H1 (cell line): ENCODE results near the gene PLEK. TPM values are rescaled to one million over a fixed set of nuclear protein-coding genes. Genes with fewer than 3 reads are reported as not detected.

Source experiments
- CTCF ChIA-PET: fragments of 300-600 bp; sonication (Branson Sonifier 250); formaldehyde crosslinking; loops from one replicate; lab custom pipeline; 2021; ENCODE audit not compliant: partially characterized antibody; lab: Charles Lee
- POLR2A ChIA-PET: fragments of 300-600 bp; sonication (Branson Sonifier 250); formaldehyde crosslinking; loops from one replicate; lab custom pipeline; 2021; ENCODE audit warnings: inconsistent platforms; ENCODE audit not compliant: partially characterized antibody; lab: Charles Lee
- DNase-seq, 2 experiments: peaks; one replicate each; pipeline versions ENCODE4 v3.0.0 to v3.0.0-alpha.2; 2010 to 2022; ENCODE audit warnings: low spot score in 2 of 2, low read depth in 1 of 2, mixed read lengths in 1 of 2
- FAIRE-seq: peaks from 2 replicates; lab custom pipeline; 2011; peaks lifted over from hg19 to GRCh38; lab: Jason Lieb, UNC
- H2AFZ ChIP-seq: 2 replicates; pipeline ENCODE4 v1.8.1; 2012; ENCODE audit warnings: low read length, inconsistent platforms
- H2AK5ac ChIP-seq: 2 replicates; pipeline ENCODE4 v1.6.1; 2013; ENCODE audit warnings: low read depth, low read length
- H2BK120ac ChIP-seq: replicated peaks from 2 replicates; pipeline ENCODE3; 2013; ENCODE audit warnings: low read depth, low read length, inconsistent platforms
- H2BK12ac ChIP-seq: 2 replicates; pipeline ENCODE4 v1.6.1; 2013; ENCODE audit warnings: low read depth, low read length
- H2BK15ac ChIP-seq: 2 replicates; pipeline ENCODE4 v1.6.1; 2013; ENCODE audit warnings: low read length
- H2BK20ac ChIP-seq: 2 replicates; pipeline ENCODE4 v1.6.1; 2013; ENCODE audit warnings: low read length
- H2BK5ac ChIP-seq: 2 replicates; pipeline ENCODE4 v1.6.1; 2013; ENCODE audit warnings: low read depth, low read length
- H3K14ac ChIP-seq: 2 replicates; pipeline ENCODE4 v1.6.1; 2013; ENCODE audit warnings: inconsistent platforms; ENCODE audit not compliant: insufficient read length
- H3K18ac ChIP-seq: 2 replicates; pipeline ENCODE4 v1.6.1; 2013; ENCODE audit warnings: low read length; ENCODE audit errors: extremely low read depth
- H3K23ac ChIP-seq: 2 replicates; pipeline ENCODE4 v1.6.1; 2013; ENCODE audit warnings: inconsistent platforms; ENCODE audit not compliant: insufficient read length
- H3K23me2 ChIP-seq: 2 replicates; pipeline ENCODE4 v1.6.1; 2013; ENCODE audit warnings: low read depth, low read length
- H3K27ac ChIP-seq: 2 replicates; pipeline ENCODE4 v1.6.1; 2011; ENCODE audit warnings: low read depth, low read length, inconsistent platforms
- H3K27me3 ChIP-seq, 4 experiments: replicated peaks in 1 of 4; 1 replicate in 1 of 4; 2 replicates in 3 of 4; pipeline versions ENCODE4 v1.6.1 to v1.8.1; 2011 to 2013; ENCODE audit warnings: low read length in 3 of 4, mild to moderate bottlenecking in 3 of 4, inconsistent platforms in 2 of 4, mixed read lengths in 2 of 4, moderate library complexity in 1 of 4; ENCODE audit not compliant: control insufficient read depth in 3 of 4, insufficient read depth in 3 of 4; ENCODE audit errors: extremely low read depth in 1 of 4
- H3K36me3 ChIP-seq, 4 experiments: 2 replicates each; pipeline versions ENCODE4 v1.6.1 to v1.8.1; 2011 to 2013; ENCODE audit warnings: mild to moderate bottlenecking in 4 of 4, low read length in 3 of 4, moderate library complexity in 2 of 4, control low read depth in 1 of 4, inconsistent platforms in 1 of 4; ENCODE audit not compliant: insufficient read depth in 4 of 4, control insufficient read depth in 2 of 4
- H3K4ac ChIP-seq: replicated peaks from 2 replicates; pipeline ENCODE3; 2013; ENCODE audit warnings: low read length, low read depth, mixed read lengths, inconsistent platforms; ENCODE audit not compliant: insufficient read length
- H3K4me1 ChIP-seq, 4 experiments: replicated peaks in 1 of 4; 1 replicate in 1 of 4; 2 replicates in 3 of 4; pipeline versions ENCODE4 v1.6.1 to v1.8.1; 2011 to 2013; ENCODE audit warnings: low read length in 3 of 4, inconsistent platforms in 2 of 4, mixed read lengths in 1 of 4; ENCODE audit not compliant: insufficient read depth in 4 of 4, control insufficient read depth in 3 of 4
- H3K4me2 ChIP-seq, 2 experiments: 2 replicates each; pipeline versions ENCODE4 v1.6.1 to v1.8.1; 2011 to 2013; ENCODE audit warnings: low read depth in 2 of 2, low read length in 2 of 2, control low read depth in 1 of 2, inconsistent platforms in 1 of 2, mild to moderate bottlenecking in 1 of 2; ENCODE audit not compliant: insufficient read depth in 1 of 2
- H3K4me3 ChIP-seq, 4 experiments: fragments of 200-600, 300-600 bp in 1 of 4; sonication (generic), shearing (Covaris generic), sonication (Bioruptor Twin) in 1 of 4; 2 replicates each; pipeline versions ENCODE4 v1.5.1 to v1.8.1; 2011 to 2016; ENCODE audit warnings: low read length in 4 of 4, low read depth in 3 of 4, control low read depth in 2 of 4, inconsistent platforms in 2 of 4, mild to moderate bottlenecking in 2 of 4, mixed read lengths in 1 of 4, moderate library complexity in 1 of 4; ENCODE audit not compliant: insufficient read depth in 2 of 4; ENCODE audit errors: extremely low read depth in 1 of 4
- H3K56ac ChIP-seq: replicated peaks from 2 replicates; pipeline ENCODE3; 2013; ENCODE audit warnings: low read depth, mild to moderate bottlenecking, mixed read lengths, low read length, inconsistent platforms; ENCODE audit not compliant: insufficient read length
- H3K79me1 ChIP-seq: 2 replicates; pipeline ENCODE4 v1.6.1; 2013; ENCODE audit warnings: low read depth, low read length, control low read depth
- H3K79me2 ChIP-seq, 2 experiments: 2 replicates each; pipeline versions ENCODE4 v1.6.1 to v1.8.1; 2012 to 2013; ENCODE audit warnings: low read length in 2 of 2, mild to moderate bottlenecking in 2 of 2, inconsistent platforms in 1 of 2; ENCODE audit not compliant: insufficient read depth in 2 of 2, control insufficient read depth in 1 of 2
- H3K9ac ChIP-seq, 4 experiments: replicated peaks in 1 of 4; 1 replicate in 1 of 4; 2 replicates in 3 of 4; pipeline versions ENCODE4 v1.6.1 to v1.8.1; 2011 to 2013; ENCODE audit warnings: low read depth in 3 of 4, low read length in 3 of 4, control low read depth in 2 of 4, mild to moderate bottlenecking in 2 of 4, moderate library complexity in 2 of 4, inconsistent platforms in 1 of 4; ENCODE audit errors: extremely low read depth in 1 of 4
- H3K9me3 ChIP-seq, 2 experiments: 2 replicates each; pipeline versions ENCODE4 v1.6.1 to v1.8.1; 2012 to 2013; ENCODE audit warnings: mild to moderate bottlenecking in 2 of 2, moderate library complexity in 2 of 2, control low read depth in 1 of 2, inconsistent platforms in 1 of 2, low read depth in 1 of 2, low read length in 1 of 2, mixed read lengths in 1 of 2; ENCODE audit not compliant: insufficient read depth in 2 of 2
- H4K20me1 ChIP-seq, 2 experiments: replicated peaks in 1 of 2; 2 replicates each; pipeline versions ENCODE3 to v1.8.1; 2011 to 2013; ENCODE audit warnings: inconsistent platforms in 2 of 2, low read length in 2 of 2, mild to moderate bottlenecking in 1 of 2; ENCODE audit not compliant: insufficient read depth in 2 of 2, control insufficient read depth in 1 of 2
- H4K5ac ChIP-seq: 2 replicates; pipeline ENCODE4 v1.6.1; 2013; ENCODE audit warnings: low read length, low read depth, mixed read lengths, inconsistent platforms; ENCODE audit not compliant: insufficient read length
- H4K8ac ChIP-seq: 2 replicates; pipeline ENCODE4 v1.8.0; 2013; ENCODE audit warnings: mild to moderate bottlenecking, moderate library complexity, low read length, inconsistent platforms; ENCODE audit not compliant: insufficient read depth; ENCODE audit errors: extremely low read depth
- H4K91ac ChIP-seq: replicated peaks from 2 replicates; pipeline ENCODE3; 2013; ENCODE audit warnings: low read length, mixed read lengths, inconsistent platforms; ENCODE audit not compliant: insufficient read length
- BACH1 ChIP-seq: IDR thresholded peaks from 2 replicates; pipeline ENCODE4 v1.6.1; 2012; ENCODE audit warnings: low read length, improper control_type of control experiment
- BCL11A ChIP-seq, 2 experiments: IDR thresholded peaks; one replicate each; pipeline ENCODE4 v1.6.1; 2011; ENCODE audit warnings: low read depth in 2 of 2, low read length in 2 of 2, mild to moderate bottlenecking in 2 of 2
- CHD1 ChIP-seq: IDR thresholded peaks from 2 replicates; pipeline ENCODE4 v1.6.1; 2012; ENCODE audit warnings: low read depth, low read length, improper control_type of control experiment
- EP300 ChIP-seq, 2 experiments: IDR thresholded peaks; 1 replicate in 1 of 2; 2 replicates in 1 of 2; pipeline ENCODE4 v1.6.1; 2011 to 2012; ENCODE audit warnings: low read depth in 2 of 2, low read length in 2 of 2, mild to moderate bottlenecking in 2 of 2, borderline replicate concordance in 1 of 2, inconsistent platforms in 1 of 2, moderate library complexity in 1 of 2
- FOSL1 ChIP-seq: IDR thresholded peaks from 2 replicates; pipeline ENCODE4 v1.6.1; 2011; ENCODE audit warnings: mild to moderate bottlenecking, low read depth, low read length, moderate library complexity; ENCODE audit not compliant: insufficient read depth
- JUN ChIP-seq: IDR thresholded peaks from 2 replicates; pipeline ENCODE4 v1.6.1; 2011; ENCODE audit warnings: low read depth, mild to moderate bottlenecking, improper control_type of control experiment, low read length
- KDM1A ChIP-seq: fragments of 200-600, 300-600 bp; sonication (generic); IDR thresholded peaks from 2 replicates; pipeline ENCODE4 v1.7.1; 2016; ENCODE audit warnings: mild to moderate bottlenecking, low read length, borderline replicate concordance
- PHF8 ChIP-seq: fragments of 200-600 bp; sonication (generic); conservative IDR thresholded peaks from 2 replicates; pipeline ENCODE4 v1.7.1; 2012; ENCODE audit warnings: low read depth, mild to moderate bottlenecking, inconsistent platforms, low read length, moderate library complexity
- RFX5 ChIP-seq: IDR thresholded peaks from 2 replicates; pipeline ENCODE4 v1.6.1; 2011; ENCODE audit warnings: low read depth, low read length, improper control_type of control experiment, borderline replicate concordance
- RNF2 ChIP-seq: fragments of 200-900, 300-1000 bp; sonication (generic); IDR thresholded peaks from 2 replicates; pipeline ENCODE4 v1.7.1; 2016; ENCODE audit warnings: borderline replicate concordance, low read depth, mild to moderate bottlenecking, antibody characterized with exemption, low read length; ENCODE audit not compliant: poor library complexity, severe bottlenecking; ENCODE audit errors: missing control alignments
- SIRT6 ChIP-seq: IDR thresholded peaks from one replicate; pipeline ENCODE4 v1.7.1; 2012; ENCODE audit warnings: low read length, inconsistent platforms
- SUZ12 ChIP-seq: fragments of 200-600 bp; sonication (generic); IDR thresholded peaks from 2 replicates; pipeline ENCODE4 v1.6.1; 2012; ENCODE audit warnings: mild to moderate bottlenecking, inconsistent platforms, low read length, moderate library complexity, mixed read lengths
- YY1 ChIP-seq: IDR thresholded peaks from 2 replicates; pipeline ENCODE4 v1.6.1; 2011; ENCODE audit warnings: low read depth, mild to moderate bottlenecking, low read length
- WGBS, 2 experiments: shearing (Covaris generic) in 1 of 2; methylation state at CpG; one replicate each; pipeline versions ENCODE4 v1.1.6 to v1.1.7; 2013 to 2015; ENCODE audit warnings: low lambda C conversion rate in 2 of 2, mixed read lengths in 2 of 2, inconsistent platforms in 1 of 2, low coverage in 1 of 2, missing lambda C conversion rate in 1 of 2; ENCODE audit not compliant: insufficient replicate concordance in 2 of 2, insufficient coverage in 1 of 2, insufficient read length in 1 of 2; ENCODE audit errors: extremely low coverage in 1 of 2, missing lambda C conversion rate in 1 of 2; 5-methylcytosine and 5-hydroxymethylcytosine counted together
- polyA plus RNA-seq, 7 experiments: library from polyadenylated mRNA; depleted of rRNA in 3 of 7; stranded (reverse) in 5 of 7; unstranded in 2 of 7; fragments of >200 nt in 5 of 7; fragments of 200-250 nt in 2 of 7; gene quantifications; 1 replicate in 5 of 7; 2 replicates in 1 of 7; 4 replicates in 1 of 7; pipeline versions ENCODE4 v1.2.1 to v1.2.3, GENCODE V29; 2011 to 2013; ENCODE audit warnings: missing spikeins in 2 of 7, mixed read lengths in 2 of 7
- total RNA-seq: library from RNA; stranded (reverse); fragmentation: NEBNext Ultra II Directional; extraction: Animal tissue kit (Norgen Biotek cat#: 25700); gene quantifications from 2 replicates; pipeline ENCODE4 v1.2.1, GENCODE V29; 2021

The PLEK gene
- total and polyA plus RNA-seq, 2 of the 8 experiments (the other 6 are each of a cell fraction or from before 2014, with no cell fraction given), result not detected

GRCh38 chr2:68356599-68357239 lies 8.4 kb upstream of the PLEK start:
- Histone ChIP-seq H4K8ac (no peak overlapping the region), H3K9ac (no peak overlapping the region), H3K36me3 (no peaks in the 10 kb centered on the region), H2AFZ (0 out of 2 replicates have a peak overlapping the region, but pooled peaks have one; percentile 8), H3K14ac (no peak overlapping the region), H3K4me2 (no peak overlapping the region), H3K27ac (no peak overlapping the region), H4K20me1 (no peaks in the 10 kb centered on the region), H3K79me2 (no peaks in the 10 kb centered on the region), H3K4me3 (no peak overlapping the region), H2BK5ac (no peak overlapping the region), H4K5ac (no peak overlapping the region), H2BK120ac (no peak overlapping the region), H3K79me1 (no peaks in the 10 kb centered on the region), H2AK5ac (no peak overlapping the region), H2BK20ac (no peak overlapping the region), H4K91ac (no peak overlapping the region), H3K9me3 (no peaks in the 10 kb centered on the region; a peak in 1 of 4 replicates), H3K4ac (no peak overlapping the region), H3K23me2 (no peaks in the 10 kb centered on the region), H3K23ac (no peak overlapping the region), H2BK12ac (no peak overlapping the region), H3K18ac (no peak overlapping the region), H3K56ac (no peak overlapping the region), H2BK15ac (no peak overlapping the region), H3K4me1 (no peaks in the 10 kb centered on the region; a peak in 1 of 7 replicates), H3K27me3 (no peaks in the 10 kb centered on the region)
- FAIRE-seq, result no peak
- ChIA-PET POLR2A (no interaction called here), CTCF (interaction anchor here (0.6 to 2.6 kb wide), 10 partner anchors 37 to 200 kb away, joined by 3 to 21 read pairs (median 4); partner anchors contain the start of gene CNRIP1)
- 92% methylated on average over 3 of the region's 4 CpGs; no CpG with 5 or more reads in 1 of the 2 experiments for WGBS, 2 experiments
- DNase-seq, result no peak
- no peak for TF ChIP-seq BACH1
- no peak for TF ChIP-seq SUZ12
- TF ChIP-seq FOSL1, result no peak
- no peak for TF ChIP-seq JUN
- TF ChIP-seq PHF8, result no peak
- no peak for TF ChIP-seq BCL11A (IDR thresholded peaks at IDR 0.05; ENCODE audit: low read depth in 2 of 2, low read length in 2 of 2)
- no peak for TF ChIP-seq SIRT6
- no peak for TF ChIP-seq RFX5
- no peak for TF ChIP-seq EP300 (IDR thresholded peaks at IDR 0.05; ENCODE audit: borderline replicate concordance in 1 of 2, low read depth in 2 of 2, low read length in 2 of 2)
- no peak for TF ChIP-seq YY1
- no peak for TF ChIP-seq KDM1A
- no peak for TF ChIP-seq RNF2
- TF ChIP-seq CHD1, result no peak
